AG09319 (cell line): Measurements from ENCODE around the gene PLSCR2.

ENCODE experiments used
- DNase-seq: peaks from one replicate; pipeline ENCODE4 v3.0.0-alpha.2; 2010; ENCODE audit warnings: low read depth; ENCODE audit errors: extremely low read depth
- CTCF ChIP-seq: IDR thresholded peaks from 2 replicates; pipeline ENCODE4 v1.5.1; 2011; ENCODE audit warnings: low read depth, mild to moderate bottlenecking, inconsistent platforms, low read length, moderate library complexity

Gene PLSCR2

DNA sequence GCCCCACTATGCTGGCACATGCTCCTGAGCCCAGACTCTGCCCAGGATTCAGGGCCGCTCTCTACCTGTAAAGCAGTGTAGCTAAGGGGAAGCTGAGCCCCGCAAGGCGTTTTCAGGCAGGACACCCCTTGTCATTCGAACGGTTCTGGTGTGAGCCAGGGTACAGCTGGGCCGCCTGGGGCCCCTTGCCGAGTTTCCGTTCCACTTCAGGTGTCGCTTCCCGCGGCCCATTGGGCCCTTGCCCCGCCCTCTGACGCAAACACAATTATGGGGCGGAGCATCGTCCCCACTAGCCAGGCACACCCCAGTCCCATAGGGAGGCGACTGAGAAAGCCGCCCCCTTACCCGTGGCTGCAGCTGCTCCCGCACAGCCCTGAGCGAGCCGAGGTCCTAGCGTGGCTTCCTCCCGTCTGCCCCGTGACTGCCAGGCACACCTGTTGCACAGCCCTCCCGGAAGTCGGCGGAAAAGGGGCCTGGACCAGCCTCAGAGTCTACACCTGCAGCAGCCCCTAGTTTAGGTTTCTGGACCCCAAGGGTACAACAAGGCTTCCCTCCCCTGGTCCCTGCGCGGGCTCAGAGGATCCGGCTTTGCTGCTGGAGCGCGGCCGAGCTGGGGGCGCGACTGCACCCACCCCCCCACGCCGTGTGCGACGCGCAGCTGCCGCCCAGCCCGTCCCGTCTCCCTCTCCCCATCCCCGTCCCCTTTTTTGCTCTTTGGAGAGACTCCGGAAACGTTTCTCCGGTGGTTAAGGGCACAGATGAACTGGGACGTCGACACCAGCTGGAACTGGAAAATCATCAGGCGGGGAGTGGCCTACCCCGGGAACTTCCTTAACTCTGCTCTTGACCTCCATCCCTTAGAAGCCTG is at the start of gene PLSCR2:
Gene PLSCR2 (minus strand): TSS at position 412 of the 868 bp plus-strand sequence. CDS start 9,657 bp downstream, outside the sequence.
- DNase-seq, result no peak
- TF ChIP-seq CTCF, result no peak

- no peak for DNase-seq
- no peak for TF ChIP-seq CTCF
Measured at GRCh38 chr3:146517684-146518435, 48.5 kb upstream of the PLSCR2 start.

- no peak for DNase-seq
- TF ChIP-seq CTCF, result no peak
Measured at GRCh38 chr3:146513386-146514051, 44.2 kb upstream of the PLSCR2 start.

DNA sequence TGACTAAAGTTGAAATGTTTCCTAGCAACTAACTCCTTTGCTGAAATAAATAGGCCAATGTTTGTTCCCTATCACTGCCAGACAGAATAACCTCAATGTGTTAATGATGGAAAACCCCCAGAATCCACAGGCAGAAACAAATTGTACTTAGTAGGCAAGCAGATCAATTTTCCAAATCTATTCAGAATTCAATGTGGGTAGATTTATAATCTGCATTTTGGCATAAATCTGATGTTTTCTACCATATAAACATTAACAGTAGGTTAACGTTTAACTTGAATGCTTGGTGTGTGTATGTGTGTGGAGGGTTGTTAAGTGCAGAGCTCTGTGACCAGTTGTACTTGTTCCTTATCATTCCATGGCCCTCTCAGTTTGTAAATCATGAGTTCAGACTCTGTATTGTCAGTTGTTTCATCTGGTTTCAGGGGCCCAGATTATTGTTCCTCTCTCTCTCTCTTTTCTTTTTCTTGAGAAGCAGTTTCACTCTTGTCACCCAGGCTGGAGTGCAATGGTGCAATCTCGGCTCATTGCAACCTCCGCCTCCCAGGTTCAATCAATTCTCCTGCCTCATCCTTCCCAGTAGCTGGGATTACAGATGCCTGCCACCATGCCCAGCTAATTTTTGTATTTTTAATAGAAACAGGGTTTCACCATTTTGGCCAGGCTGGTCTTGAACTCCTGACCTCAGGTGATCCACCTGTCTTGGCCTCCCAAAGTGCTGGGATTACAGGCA is 42.2 kb upstream of the PLSCR2 start:
- no peak for TF ChIP-seq CTCF

DNA sequence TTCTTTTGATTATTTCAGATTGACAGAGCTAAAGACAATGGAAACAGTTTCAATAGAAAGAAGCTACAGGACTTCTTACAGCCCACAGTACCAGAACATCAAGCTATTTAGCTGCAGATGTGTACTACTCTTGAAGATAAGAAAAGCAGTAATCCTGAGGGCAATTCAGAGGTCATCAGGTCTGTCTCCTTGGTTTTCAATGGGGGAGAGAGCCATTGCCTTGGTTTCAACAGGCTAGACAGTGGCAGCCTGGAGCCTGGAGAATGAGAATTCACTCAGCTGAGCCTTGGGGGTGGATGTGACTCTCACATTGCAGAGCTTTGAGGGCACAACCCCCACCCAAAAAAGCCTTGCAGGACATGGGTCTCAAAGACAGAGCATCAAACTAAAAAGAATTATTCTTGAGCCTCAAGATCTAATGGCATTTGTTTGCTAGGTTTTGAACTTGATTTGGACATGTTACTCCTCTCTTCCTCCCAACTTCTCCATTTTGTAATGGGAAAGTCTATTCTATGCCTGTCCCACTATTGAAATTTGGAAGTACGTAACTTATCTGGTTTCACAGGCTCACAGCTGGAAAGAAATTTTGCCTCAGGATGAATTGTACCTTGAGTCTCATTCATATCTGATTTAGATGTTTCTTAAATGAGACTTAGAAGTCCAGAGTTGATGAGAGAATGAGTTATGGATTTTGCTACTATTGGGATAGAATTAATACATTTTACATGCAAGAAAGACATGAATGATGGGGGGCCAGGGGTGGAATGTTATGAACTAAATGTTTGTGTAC is 38.2 kb upstream of the PLSCR2 start:
- no peak for TF ChIP-seq CTCF
- DNase-seq, result no peak

More for the DNA sequence above, 42.2 kb upstream of the PLSCR2 start:
- no peak for DNase-seq

- DNase-seq, result no peak
- TF ChIP-seq CTCF, result no peak
Measured at GRCh38 chr3:146505516-146505915, 36.2 kb upstream of the PLSCR2 start.
